Inferior parietal cortex (tissue), 1 donor: ENCODE results near the gene SLF2.
A peak's percentile ranks its signal among the peaks of the same experiment; 100 is the strongest.

Experiments
- DNase-seq: peaks from one replicate; pipeline ENCODE4 v3.0.0-alpha.2; 2016; ENCODE audit errors: extremely low spot score

The SLF2 gene, protein sequence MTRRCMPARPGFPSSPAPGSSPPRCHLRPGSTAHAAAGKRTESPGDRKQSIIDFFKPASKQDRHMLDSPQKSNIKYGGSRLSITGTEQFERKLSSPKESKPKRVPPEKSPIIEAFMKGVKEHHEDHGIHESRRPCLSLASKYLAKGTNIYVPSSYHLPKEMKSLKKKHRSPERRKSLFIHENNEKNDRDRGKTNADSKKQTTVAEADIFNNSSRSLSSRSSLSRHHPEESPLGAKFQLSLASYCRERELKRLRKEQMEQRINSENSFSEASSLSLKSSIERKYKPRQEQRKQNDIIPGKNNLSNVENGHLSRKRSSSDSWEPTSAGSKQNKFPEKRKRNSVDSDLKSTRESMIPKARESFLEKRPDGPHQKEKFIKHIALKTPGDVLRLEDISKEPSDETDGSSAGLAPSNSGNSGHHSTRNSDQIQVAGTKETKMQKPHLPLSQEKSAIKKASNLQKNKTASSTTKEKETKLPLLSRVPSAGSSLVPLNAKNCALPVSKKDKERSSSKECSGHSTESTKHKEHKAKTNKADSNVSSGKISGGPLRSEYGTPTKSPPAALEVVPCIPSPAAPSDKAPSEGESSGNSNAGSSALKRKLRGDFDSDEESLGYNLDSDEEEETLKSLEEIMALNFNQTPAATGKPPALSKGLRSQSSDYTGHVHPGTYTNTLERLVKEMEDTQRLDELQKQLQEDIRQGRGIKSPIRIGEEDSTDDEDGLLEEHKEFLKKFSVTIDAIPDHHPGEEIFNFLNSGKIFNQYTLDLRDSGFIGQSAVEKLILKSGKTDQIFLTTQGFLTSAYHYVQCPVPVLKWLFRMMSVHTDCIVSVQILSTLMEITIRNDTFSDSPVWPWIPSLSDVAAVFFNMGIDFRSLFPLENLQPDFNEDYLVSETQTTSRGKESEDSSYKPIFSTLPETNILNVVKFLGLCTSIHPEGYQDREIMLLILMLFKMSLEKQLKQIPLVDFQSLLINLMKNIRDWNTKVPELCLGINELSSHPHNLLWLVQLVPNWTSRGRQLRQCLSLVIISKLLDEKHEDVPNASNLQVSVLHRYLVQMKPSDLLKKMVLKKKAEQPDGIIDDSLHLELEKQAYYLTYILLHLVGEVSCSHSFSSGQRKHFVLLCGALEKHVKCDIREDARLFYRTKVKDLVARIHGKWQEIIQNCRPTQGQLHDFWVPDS

DNA sequence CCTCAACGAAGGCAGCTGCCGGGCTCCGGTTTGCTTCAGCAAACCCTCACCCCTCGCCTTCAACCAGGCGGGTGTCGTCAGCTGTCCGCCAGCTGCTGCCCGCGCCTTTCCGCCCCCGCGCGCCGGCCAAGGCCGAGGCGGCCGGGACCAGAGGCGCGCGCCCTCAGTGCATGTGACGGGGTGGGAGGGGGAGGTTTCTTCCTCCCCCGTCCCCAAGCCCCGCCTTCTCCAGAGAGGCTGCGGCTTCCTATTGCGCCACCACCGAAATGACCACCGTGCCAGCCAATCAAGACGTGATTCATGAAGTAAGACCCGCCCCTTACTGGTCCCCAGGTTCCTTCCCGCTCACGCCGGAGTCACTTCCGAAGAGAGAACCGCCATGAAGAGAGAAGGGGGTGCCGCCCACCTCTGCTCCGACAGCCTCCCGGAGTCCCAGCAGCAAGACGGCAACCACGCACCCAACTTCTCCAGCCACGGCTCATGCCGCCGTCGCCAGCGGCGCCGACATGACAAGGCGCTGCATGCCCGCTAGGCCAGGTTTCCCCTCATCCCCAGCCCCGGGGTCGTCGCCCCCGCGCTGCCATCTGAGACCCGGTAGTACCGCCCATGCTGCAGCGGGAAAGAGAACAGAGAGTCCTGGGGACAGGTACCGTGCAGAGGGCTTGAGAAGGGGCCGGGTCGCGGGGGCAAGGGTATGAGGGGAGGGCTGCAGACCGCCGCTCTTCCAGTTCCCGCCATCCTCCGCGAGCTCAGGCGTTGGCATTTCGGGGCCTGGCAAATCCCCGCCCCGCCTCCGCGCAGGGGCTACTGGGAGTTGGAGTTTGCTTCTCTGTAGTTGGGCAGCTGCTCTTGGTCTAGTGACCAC, at the start of gene SLF2:
Gene SLF2 (plus strand): TSS at position 359 of the 865 bp plus-strand sequence. CDS start 148 bp downstream, at position 507.
- DNase-seq: peak; percentile 97

DNA sequence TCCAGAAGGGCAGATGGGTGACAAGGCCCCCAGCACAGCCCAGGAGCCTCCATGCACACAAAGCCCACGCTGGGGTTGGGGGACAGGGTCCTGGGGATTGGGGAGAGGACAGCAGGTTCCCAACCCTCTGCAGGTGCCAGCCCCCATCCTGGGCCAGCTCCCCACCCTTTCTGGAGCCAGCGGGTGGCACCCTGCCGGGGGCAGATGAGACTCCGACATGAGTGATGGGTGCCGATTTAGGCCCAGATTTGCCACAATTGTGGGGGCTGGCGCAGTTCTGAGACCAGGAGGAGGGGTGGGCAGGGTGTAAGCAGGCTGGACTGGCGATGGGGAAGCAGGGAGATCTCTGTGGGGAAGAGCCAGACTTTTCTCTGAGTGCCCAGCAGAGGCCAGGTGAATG, 49.3 kb upstream of the SLF2 start:
- DNase-seq: no peak

DNA sequence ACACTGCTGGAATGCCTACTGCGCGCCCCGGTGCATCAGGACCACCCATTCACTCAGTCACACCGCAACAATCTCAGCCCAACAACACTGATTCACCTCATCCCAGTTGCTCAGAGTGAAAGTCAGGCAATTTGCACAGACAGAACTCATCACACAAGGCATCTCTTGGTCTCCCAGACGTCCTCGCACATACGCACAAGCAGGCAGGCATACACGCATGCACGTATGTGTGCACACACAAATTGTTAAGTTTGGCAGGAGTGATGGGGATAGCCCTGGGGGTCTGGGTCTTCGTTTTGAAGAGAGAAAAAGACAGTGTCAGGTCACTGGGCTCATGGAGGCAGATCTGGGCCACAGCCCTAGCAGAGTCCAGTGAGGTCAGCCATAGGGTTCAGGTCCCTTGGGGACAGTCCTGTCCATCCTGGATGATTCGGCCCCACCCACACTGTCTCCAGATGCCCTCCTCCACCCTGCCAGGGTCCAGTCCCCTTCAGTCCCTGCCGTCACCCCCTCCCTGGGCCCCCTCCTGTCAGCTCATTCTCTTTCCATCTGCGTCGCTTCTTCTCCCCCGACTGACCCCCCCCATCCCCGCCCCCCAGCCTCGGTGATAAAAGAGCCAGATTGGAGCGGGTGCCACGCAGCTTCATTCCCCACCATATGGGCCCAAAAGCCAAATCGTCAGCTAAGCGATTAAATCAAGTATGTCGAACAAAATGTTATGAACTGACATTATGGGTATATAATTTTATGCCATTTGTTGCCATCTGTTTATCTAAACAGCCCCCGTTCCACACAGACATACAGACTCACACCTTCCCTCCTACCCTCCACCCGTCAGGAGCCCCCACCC, 48.5 kb upstream of the SLF2 start:
- DNase-seq: no peak

DNA sequence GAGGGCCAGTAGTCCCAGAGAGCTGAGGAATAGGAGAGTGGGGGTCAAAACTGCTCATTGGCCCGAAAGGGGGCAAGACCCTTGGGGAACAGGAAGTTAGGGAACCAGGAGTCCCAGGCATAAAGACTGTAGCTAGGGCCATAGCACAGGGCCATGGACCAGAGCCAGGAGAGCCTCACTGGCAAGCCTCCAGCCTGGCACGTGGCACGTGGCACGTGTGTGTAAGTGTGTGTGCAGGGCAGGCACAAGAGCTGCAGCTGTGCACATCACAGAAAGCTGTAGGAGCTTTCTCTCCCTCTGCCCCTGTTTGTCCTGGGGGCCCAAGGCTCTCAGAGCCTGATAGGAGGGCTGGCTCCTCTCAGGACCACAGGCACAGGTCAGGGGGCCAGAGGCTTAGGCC, 47.8 kb upstream of the SLF2 start:
- DNase-seq: no peak

DNA sequence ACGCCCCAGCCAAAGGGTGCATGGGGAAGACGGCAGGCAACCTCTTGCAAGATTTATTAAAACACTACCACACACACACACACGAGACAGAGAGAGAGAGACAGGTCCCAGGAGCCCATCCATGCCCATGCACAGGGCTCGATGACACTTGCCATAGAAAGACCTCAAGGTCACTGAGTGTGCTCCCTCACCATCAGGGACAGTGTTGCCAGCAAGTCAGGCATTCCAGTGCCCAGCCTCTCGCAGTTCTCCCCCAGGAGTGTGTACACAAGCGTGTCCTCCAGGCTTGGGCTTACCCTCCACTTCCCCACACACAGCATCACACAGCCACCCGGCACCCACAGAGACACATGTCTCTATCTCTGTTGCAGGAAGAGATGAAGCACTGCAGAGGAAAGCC, 46.8 kb upstream of the SLF2 start:
- DNase-seq: no peak

DNA sequence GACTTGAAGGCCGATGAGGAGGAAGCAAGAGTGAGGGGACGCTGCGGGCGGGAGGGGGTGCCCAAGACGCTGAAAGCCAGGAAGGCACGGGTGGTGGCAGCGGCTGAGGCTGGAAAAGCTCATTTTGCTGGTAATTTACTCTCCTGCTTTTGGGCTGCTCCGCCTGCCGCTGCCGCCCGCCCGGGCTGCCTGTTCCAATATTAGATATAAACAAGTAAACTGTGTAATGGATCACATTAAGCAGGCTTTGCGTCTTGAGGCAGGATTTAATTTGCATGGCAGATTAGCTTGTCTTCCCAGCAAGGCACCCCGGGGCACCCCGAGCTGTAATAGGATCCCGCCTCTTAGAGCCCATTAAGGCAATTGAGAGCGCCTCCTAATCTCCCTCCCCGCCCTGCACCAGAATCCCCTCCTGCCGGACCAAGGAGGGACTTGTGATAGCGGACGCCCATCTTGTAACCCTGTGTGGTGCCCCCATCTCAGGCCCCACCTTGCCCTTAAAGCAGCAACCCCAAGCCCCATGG, 46.1 kb upstream of the SLF2 start:
- no peak for DNase-seq

DNA sequence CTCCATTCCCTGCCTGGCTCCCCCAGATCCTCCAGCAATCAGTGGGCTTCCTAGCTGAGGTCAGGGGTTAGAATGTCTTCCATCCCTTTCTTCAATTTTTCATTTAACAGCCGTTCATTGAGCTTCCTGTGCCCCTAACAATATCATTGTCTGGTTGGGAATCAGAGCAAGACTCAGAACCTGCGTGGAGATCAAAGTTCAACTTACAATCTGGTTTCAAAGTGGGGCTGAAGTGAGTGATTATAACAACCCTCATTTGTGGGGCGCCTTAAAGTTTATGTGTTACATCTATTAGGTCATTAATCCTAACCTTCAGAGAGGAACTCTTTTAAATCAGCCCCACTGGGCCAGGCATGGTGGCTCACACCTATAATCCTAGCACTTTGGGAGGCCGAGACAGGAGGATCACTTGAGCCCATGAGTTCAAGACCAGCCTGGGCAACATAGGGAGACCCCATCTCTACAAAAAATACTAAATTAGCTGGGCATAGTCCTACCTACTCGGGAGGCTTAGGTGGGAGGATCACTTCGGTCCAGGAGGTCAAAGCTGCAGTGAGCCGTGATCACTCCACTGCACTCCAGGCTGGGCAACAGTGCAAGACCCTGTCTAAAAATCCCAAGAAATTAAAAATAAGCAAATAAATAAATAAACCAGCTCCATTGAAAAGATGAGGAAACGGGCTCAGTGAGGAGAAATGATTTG, 45.4 kb upstream of the SLF2 start:
- DNase-seq: no peak

DNA sequence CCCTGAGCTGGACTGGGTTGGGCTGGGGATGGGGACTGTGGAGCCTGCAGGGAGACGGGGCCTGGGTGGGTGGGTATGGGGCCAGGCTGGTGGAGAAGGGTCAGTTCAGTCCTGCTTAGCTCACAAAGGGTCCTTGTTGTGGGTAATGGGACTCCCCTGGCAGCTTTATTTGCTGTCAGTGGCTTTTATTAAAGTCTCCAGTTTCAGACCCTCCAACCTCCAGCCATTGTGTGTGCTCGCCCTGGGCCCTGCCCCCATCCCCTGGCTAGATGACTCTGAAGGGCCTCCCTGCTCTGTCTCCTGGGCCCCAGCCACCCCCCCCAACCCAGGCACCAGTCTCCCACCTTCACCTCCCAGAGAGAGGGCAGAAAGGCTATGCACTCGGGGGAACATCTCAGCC, 44.4 kb upstream of the SLF2 start:
- DNase-seq: no peak

DNA sequence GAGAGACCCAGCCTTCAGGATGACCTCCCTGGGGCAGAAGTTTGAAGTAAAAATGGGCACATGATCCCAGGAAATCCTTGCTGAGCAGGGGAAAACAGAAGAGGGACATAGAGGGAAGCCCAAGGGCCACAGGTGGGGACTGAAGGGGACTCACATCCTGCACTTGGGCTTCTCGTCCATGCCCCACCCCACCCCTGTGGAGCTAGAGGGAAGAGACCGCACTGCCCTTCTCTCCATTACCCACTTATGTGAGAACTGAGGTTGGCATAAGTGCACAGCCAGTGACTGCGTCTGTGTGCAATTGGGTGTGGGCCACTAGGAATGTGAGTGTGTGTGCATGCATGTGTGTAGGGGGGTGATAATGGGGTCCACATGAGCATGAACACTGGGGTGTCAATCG, 43.4 kb upstream of the SLF2 start:
- no peak for DNase-seq

DNA sequence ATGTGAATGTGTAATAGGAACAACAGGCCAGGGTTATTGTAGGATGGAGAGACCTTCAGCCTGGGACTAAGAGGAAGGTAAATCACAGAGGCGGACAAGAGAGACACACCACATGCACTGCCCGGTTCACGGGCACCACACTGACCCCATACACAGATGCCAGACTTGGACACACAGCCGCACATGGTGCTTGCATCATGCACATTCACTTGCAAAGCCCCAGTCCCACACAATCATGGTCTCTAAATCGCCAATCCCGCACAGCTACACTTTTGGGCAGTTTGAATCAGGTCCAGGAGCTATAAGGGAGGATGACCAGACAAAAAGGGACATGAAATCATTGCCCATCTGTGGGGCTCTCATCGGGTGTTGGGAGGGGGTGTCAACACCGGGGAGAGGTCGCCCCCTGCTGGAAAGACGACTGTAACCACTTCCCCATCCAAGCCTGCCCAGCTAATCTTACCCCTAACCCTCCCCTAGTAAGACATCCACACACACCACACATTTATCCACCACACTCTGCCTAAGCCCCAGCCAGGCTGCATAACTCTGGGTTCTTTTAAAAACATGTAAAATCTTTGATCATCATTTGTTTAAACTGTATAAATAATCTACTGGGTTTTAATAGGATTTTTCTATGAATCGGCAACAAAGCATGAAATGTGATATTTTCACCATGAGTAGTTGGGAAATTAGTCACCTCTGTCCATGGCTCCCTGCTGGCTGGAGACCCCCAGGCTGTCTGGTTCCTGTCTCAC, 40.5 kb upstream of the SLF2 start:
- peak; percentile 25 for DNase-seq

DNA sequence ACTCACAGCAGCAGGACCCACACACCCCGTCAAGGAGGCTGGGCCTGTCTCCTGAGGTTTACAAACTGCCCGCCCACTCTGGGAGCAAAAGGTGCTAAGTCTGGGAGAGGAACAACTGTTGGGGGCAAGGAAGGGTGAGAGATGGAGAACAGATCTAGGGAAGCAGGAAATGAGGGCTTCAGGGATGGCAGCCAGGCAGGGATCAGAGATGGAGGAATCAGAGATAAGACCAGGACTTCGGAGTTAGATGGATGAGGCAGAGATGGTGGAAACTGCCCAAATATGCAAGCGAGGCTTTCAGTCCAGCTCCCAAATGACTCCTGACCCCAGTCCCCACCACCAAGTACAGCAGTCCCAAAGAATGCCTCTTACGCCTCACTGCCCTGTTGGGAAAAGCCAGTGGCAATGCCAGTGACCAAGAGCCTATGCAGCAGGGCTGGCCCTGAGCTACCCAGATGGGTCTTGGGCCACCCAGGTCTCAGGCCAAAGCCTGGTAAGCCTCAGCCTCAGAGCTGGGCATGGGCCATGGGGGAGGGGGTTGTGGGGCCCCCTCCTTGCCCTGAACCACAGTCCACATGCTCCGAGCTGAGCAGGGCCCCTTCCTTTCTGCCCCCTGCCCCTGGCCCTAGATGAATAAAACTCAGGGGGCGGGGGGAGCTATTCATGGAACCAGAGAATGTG, 39.5 kb upstream of the SLF2 start:
- DNase-seq: no peak

DNA sequence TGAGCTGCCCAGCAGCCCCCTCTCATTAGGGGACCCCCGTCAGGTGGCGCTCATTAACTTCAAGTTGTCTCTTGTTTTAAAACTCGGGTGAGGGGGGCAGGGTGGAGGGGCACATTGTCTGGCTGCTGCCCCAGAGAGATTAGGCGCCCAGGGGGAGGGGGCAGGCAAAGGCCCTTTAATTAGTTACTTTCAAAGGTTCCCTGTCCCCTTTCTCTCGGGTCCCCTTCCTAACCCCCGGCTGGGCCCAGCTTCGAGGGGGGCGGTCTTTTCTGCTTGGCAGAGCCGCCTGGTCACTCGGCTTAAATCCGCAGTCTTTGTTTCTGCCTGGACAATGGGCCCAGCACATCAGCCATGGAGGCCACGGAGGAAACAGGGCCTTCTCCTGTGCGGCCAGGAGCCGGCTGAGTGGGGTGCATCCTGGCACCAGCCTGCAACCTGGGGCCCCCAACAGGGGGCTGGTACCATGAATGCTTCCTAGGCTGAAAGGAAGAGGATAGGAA, 38.9 kb upstream of the SLF2 start:
- no peak for DNase-seq

DNA sequence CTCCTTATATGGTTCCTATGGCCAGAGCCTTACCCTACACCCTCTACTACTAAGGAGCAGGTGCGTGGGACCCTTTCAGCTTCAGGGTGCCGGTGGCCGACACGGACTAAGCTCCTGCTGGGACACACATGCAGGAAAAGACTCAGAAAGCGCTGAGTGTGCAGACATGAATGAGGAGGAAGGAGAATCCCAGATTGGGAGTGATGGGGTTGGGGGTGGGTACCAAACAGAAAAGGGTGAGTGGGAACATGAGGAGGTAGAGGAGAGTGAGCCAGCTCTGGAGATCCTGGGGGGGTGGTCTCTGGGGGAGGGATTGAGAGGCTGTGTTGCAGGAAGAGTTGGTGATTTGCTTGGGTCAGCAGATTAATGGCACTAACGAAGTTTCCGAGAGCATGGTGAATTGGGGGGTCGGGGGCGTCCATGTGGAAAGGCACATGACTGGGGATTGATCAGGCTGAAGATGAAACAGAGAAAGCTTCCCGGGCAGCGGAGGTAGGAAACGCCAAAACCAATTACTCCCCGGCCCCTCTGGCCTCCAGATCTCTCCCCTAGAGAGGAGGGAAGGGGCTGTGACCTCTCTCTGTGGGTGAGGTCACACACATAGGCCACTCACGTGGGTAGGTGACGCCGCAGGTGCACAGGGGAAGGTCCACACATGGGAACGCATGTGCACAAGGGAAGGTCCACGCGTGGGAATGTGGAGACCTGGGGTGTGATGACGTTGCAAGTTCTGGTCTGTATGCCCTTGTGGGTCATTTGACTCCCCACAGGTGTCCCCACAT, 37.9 kb upstream of the SLF2 start:
- DNase-seq: no peak

DNA sequence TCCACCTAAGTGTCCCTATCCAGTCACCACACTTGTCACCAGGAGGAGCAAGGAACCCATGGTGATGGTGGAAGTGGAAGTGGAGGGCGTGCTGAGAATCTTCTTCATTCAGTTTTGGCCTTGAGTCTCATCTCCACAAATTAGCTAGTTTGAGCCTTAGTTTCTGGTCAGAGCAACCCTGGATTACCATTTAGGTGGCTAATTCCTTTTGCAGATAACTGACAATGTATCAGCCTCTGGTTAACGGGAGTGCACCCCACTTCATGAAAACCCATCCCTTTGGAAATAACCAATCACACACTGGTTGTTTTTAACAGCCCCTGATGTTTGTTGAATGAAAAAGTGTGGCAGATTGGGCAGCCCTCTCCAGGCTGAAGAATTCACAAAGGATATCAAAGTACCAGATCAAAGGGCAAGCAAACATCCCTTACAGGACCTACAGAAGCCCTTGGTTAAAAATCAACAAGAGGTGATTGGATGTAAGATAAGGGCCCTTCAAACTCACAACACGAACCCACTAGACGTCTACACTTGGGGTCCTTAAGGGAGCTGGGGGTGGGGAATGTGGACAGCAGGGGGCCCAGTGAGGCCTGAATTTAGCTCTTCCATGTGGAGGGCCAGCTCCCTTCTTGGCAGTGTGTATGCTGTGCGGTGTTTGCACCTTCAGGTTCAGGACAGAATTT, 37.1 kb upstream of the SLF2 start:
- no peak for DNase-seq

DNA sequence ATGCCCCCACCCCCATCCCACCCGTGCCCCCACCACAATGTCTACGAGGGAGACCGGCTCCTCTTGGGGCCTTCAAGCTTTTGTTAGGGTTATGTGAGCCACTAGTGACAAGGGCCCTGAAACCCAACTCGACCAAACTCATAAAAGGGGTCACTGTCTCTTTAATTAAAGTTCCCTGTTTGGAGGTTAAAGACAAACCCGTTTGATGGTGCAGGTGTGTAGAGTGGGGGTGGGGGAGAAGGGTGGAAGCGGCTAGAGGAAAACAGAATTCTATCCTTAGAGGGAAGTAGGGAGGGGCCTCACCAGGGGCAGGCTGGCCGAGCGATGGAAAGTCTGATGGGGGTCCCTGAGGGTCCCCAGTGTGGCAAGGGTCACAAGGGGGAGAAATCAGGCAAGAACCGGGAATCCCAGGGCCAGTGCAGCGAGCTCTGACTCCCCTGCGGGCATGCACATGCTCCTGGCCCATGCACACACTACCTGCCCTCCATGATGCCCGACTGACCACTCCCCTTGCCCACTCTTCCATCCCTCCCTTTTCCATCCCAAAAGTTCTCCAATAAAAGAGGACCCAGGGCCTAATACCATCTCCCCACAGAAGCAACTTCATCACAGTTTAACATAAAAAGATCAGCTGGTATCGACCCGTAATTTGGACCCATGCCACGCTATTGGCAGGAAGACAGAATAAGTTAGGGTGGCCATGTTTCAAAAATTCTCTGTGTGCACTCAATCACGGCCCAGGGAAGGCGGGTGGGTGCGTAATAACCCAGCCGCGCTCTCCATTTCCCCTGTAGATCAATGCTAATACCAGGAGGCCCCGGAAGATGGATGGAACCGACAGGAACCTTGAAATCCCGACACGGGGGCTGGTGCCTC, 35.9 kb upstream of the SLF2 start:
- DNase-seq: no peak

DNA sequence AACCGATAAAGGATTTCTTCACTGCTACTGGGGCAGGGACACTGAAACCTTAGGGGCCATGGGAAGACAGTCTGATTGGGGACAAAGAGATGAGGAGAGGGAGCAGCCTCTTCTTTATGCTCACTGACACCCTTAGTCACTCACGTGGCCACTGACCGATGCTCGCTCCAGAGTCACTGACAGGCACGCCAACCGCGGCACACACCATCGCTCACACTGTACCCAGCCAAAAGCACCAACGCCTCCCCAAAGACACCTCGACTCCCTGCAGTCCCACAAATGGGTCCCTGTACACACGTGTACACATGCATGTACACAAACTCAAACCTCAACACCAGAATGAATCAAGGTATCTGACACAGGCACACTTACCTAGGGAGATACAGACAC, 35.3 kb upstream of the SLF2 start:
- no peak for DNase-seq
